ENCODE data around the gene SIM2.

Gene SIM2

GRCh38 chr21:36744190-36744559, 45.3 kb downstream of the SIM2 start:
- no peak for DNase-seq

GRCh38 chr21:36744560-36745231, 45.8 kb downstream of the SIM2 start:
- DNase-seq, result no peak

GRCh38 chr21:36745459-36745858, 46.5 kb downstream of the SIM2 start:
- no peak for DNase-seq

GRCh38 chr21:36747041-36747814, 48.3 kb downstream of the SIM2 start:
- DNase-seq, result no peak

- no peak for DNase-seq
These were observed 49.0 kb downstream of the SIM2 start for GRCh38 chr21:36747815-36748383.

- DNase-seq, result no peak
These were observed 51.1 kb downstream of the SIM2 start for GRCh38 chr21:36749935-36750575.

GRCh38 chr21:36750576-36750959, 51.7 kb downstream of the SIM2 start:
- no peak for DNase-seq

- DNase-seq, result no peak
These were observed 52.5 kb downstream of the SIM2 start for GRCh38 chr21:36751383-36751782.

- DNase-seq, result no peak
These were observed 54.6 kb downstream of the SIM2 start for GRCh38 chr21:36753556-36753955.

- no peak for DNase-seq
These were observed 55.5 kb downstream of the SIM2 start for GRCh38 chr21:36754241-36754898.

- DNase-seq, result no peak
These were observed 57.6 kb downstream of the SIM2 start for GRCh38 chr21:36756527-36756926.

- no peak for DNase-seq
These were observed 58.3 kb downstream of the SIM2 start for GRCh38 chr21:36757196-36757595.

GRCh38 chr21:36759348-36760083, 60.6 kb downstream of the SIM2 start:
- no peak for DNase-seq

- DNase-seq, result no peak
These were observed 62.8 kb downstream of the SIM2 start for GRCh38 chr21:36761685-36762084.

GRCh38 chr21:36762642-36763041, 63.7 kb downstream of the SIM2 start:
- DNase-seq, result no peak

GRCh38 chr21:36763305-36763704, 64.4 kb downstream of the SIM2 start:
- no peak for DNase-seq

GRCh38 chr21:36765229-36765628, 66.3 kb downstream of the SIM2 start:
- DNase-seq, result no peak

GRCh38 chr21:36766511-36766910, 67.6 kb downstream of the SIM2 start:
- no peak for DNase-seq

- DNase-seq, result no peak
These were observed 68.2 kb downstream of the SIM2 start for GRCh38 chr21:36767096-36767495.

- no peak for DNase-seq
These were observed 69.6 kb downstream of the SIM2 start for GRCh38 chr21:36768496-36768895.

- no peak for DNase-seq
These were observed 70.3 kb downstream of the SIM2 start for GRCh38 chr21:36769051-36769839.

GRCh38 chr21:36773117-36773516, 74.2 kb downstream of the SIM2 start:
- no peak for DNase-seq
